Thyroid gland (tissue), 4 donors: Measurements from ENCODE around the gene BCR.

Source experiments
- POLR2A ChIP-seq, 2 donors: fragments of 450-650 bp; IDR thresholded peaks; one replicate each; pipeline ENCODE4 v1.6.1; 2017; ENCODE audit warnings: antibody characterized with exemption in 2 of 2, mild to moderate bottlenecking in 2 of 2, moderate library complexity in 1 of 2
- TF ChIP-seq, protein P1 (sequence below), 6 experiments: fragments of 200-600 bp in 3 of 6; fragments of 450-650 bp in 3 of 6; sonication (generic) in 3 of 6; IDR thresholded peaks; one replicate each; pipeline ENCODE4 v1.5.1; 2016 to 2019; ENCODE audit warnings: antibody characterized with exemption in 6 of 6, mild to moderate bottlenecking in 2 of 6, inconsistent platforms in 1 of 6, moderate library complexity in 1 of 6

DNA sequence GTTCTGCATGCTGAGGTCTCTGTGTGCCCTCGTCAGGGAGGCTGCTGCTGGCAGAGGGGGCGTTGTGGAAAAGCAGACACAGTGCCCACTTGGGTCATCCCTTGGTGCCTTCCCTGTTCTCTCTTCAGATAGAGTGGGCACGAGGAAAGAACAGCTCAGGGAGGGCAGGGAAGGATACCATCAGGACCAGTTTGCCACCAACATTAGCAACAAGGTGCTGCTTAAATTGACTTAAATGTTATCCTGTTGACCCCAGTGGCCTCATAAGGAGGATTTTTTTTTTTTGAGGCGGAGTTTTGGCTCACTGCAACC is 91.2 kb downstream of the BCR start:
- no peak for TF ChIP-seq POLR2A (IDR thresholded peaks at IDR 0.05)
- TF ChIP-seq, protein P1, sequence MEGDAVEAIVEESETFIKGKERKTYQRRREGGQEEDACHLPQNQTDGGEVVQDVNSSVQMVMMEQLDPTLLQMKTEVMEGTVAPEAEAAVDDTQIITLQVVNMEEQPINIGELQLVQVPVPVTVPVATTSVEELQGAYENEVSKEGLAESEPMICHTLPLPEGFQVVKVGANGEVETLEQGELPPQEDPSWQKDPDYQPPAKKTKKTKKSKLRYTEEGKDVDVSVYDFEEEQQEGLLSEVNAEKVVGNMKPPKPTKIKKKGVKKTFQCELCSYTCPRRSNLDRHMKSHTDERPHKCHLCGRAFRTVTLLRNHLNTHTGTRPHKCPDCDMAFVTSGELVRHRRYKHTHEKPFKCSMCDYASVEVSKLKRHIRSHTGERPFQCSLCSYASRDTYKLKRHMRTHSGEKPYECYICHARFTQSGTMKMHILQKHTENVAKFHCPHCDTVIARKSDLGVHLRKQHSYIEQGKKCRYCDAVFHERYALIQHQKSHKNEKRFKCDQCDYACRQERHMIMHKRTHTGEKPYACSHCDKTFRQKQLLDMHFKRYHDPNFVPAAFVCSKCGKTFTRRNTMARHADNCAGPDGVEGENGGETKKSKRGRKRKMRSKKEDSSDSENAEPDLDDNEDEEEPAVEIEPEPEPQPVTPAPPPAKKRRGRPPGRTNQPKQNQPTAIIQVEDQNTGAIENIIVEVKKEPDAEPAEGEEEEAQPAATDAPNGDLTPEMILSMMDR (IDR thresholded peaks at IDR 0.05) = no peak
